WTC11 (cell line): ENCODE results near the gene LLGL2.

Source experiments
- ATF3 ChIP-seq: sonication (generic); formaldehyde crosslinking; conservative IDR thresholded peaks from 2 replicates; pipeline ENCODE4 v1.8.1; 2022; ENCODE audit warnings: mild to moderate bottlenecking, missing genetic modification reagents
- MLX ChIP-seq: sonication (generic); formaldehyde crosslinking; IDR thresholded peaks from 2 replicates; pipeline ENCODE4 v1.8.1; 2023; ENCODE audit warnings: mild to moderate bottlenecking, missing genetic modification reagents, moderate library complexity
- MYBL2 ChIP-seq: sonication (generic); formaldehyde crosslinking; IDR thresholded peaks from 2 replicates; pipeline ENCODE4 v1.8.1; 2023; ENCODE audit warnings: mild to moderate bottlenecking, moderate library complexity, missing genetic modification reagents

- no peak for TF ChIP-seq MYBL2
- no peak for TF ChIP-seq ATF3 (CRISPR knock-in tag)
- 0 out of 2 replicates have a peak, but pooled peaks have one; percentile 45 for TF ChIP-seq MLX (CRISPR knock-in tag)
Measured at GRCh38 chr17:75588596-75589011, 63.1 kb downstream of the LLGL2 start.
